Measurements from ENCODE around the gene EPS8L1.

The EPS8L1 gene

GRCh38 chr19:55080968-55081769 lies 5.5 kb downstream of the EPS8L1 start:
- Mint-ChIP-seq H3K4me1 (peaks cover 32% of the 10 kb centered on the region), H3K27me3 (peaks cover 82% of the 10 kb centered on the region), H3K27ac (peak overlapping the region; percentile 81), H3K36me3 (peaks cover 14% of the 10 kb centered on the region), H3K4me3 (peak overlapping the region; percentile 78), H3K9me3 (peaks cover 6% of the 10 kb centered on the region)
- DNase-seq = peak; percentile 97
- CTCF ChIA-PET = interaction anchor here (1.1 kb wide), 1 partner anchor 200 kb away, joined by 3 read pairs; no protein-coding TSS in a partner anchor

- Mint-ChIP-seq H3K9me3 (peaks cover 6% of the 10 kb centered on the region), H3K27me3 (peaks cover 84% of the 10 kb centered on the region), H3K4me1 (peaks cover 32% of the 10 kb centered on the region), H3K4me3 (peak overlapping the region; percentile 78), H3K27ac (peak overlapping the region; percentile 62), H3K36me3 (peaks cover 14% of the 10 kb centered on the region)
- DNase-seq = no peak
- CTCF ChIA-PET = no interaction called here
Observed at GRCh38 chr19:55081770-55082019, 6.0 kb downstream of the EPS8L1 start.

- Mint-ChIP-seq H3K27me3 (peaks cover 90% of the 10 kb centered on the region), H3K27ac (peak overlapping the region; percentile 59), H3K4me1 (peaks cover 35% of the 10 kb centered on the region), H3K36me3 (peaks cover 14% of the 10 kb centered on the region), H3K4me3 (peak overlapping the region; percentile 47), H3K9me3 (peaks cover 6% of the 10 kb centered on the region)
- peak; percentile 60 for DNase-seq
- CTCF ChIA-PET = no interaction called here
Observed at GRCh38 chr19:55082020-55082851, 6.6 kb downstream of the EPS8L1 start.

- H3K27me3 Mint-ChIP-seq = peaks cover 95% of the 10 kb centered on the region
- peaks cover 18% of the 10 kb centered on the region for H3K36me3 Mint-ChIP-seq
- peaks cover 45% of the 10 kb centered on the region for H3K4me1 Mint-ChIP-seq
- CTCF ChIA-PET = no interaction called here
- peak overlapping the region; percentile 3 for H3K27ac Mint-ChIP-seq
- H3K4me3 Mint-ChIP-seq = peak overlapping the region; percentile 42
- H3K9me3 Mint-ChIP-seq = peaks cover 6% of the 10 kb centered on the region
- DNase-seq = no peak
Observed at GRCh38 chr19:55083004-55083850, 7.6 kb downstream of the EPS8L1 start.

- Mint-ChIP-seq H3K4me3 (no peak overlapping the region), H3K27ac (no peak overlapping the region), H3K36me3 (peaks cover 19% of the 10 kb centered on the region), H3K9me3 (peaks cover 3% of the 10 kb centered on the region), H3K27me3 (peaks cover 100% of the 10 kb centered on the region), H3K4me1 (peaks cover 47% of the 10 kb centered on the region)
- CTCF ChIA-PET = no interaction called here
- DNase-seq = no peak
Observed at GRCh38 chr19:55084416-55084815, 8.7 kb downstream of the EPS8L1 start.

GRCh38 chr19:55085923-55086715 lies 10.4 kb downstream of the EPS8L1 start:
- H3K27me3 Mint-ChIP-seq = peaks cover 83% of the 10 kb centered on the region
- H3K4me3 Mint-ChIP-seq = no peak overlapping the region
- peaks cover 33% of the 10 kb centered on the region for H3K4me1 Mint-ChIP-seq
- CTCF ChIA-PET = no interaction called here
- no peak for DNase-seq
- H3K36me3 Mint-ChIP-seq = peaks cover 26% of the 10 kb centered on the region
- peaks cover 2% of the 10 kb centered on the region for H3K9me3 Mint-ChIP-seq
- H3K27ac Mint-ChIP-seq = no peak overlapping the region

- Mint-ChIP-seq H3K27me3 (peaks cover 75% of the 10 kb centered on the region), H3K9me3 (peaks cover 2% of the 10 kb centered on the region), H3K4me1 (peaks cover 28% of the 10 kb centered on the region), H3K27ac (no peak overlapping the region), H3K36me3 (peaks cover 26% of the 10 kb centered on the region), H3K4me3 (peak overlapping the region; percentile 43)
- peak; percentile 74 for DNase-seq
- CTCF ChIA-PET = interaction anchor here (1.6 kb wide), 1 partner anchor 206 kb away, joined by 5 read pairs; no protein-coding TSS in a partner anchor
Observed at GRCh38 chr19:55086730-55087541, 11.3 kb downstream of the EPS8L1 start.

GRCh38 chr19:55087542-55087901 lies 11.9 kb downstream of the EPS8L1 start:
- H3K27ac Mint-ChIP-seq = no peak overlapping the region
- peak overlapping the region; percentile 43 for H3K4me3 Mint-ChIP-seq
- DNase-seq = no peak
- H3K9me3 Mint-ChIP-seq = peaks cover 1% of the 10 kb centered on the region
- H3K27me3 Mint-ChIP-seq = peaks cover 69% of the 10 kb centered on the region
- H3K4me1 Mint-ChIP-seq = peaks cover 22% of the 10 kb centered on the region
- H3K36me3 Mint-ChIP-seq = peaks cover 25% of the 10 kb centered on the region
- CTCF ChIA-PET = interaction anchor here (0.7 to 1.6 kb wide), 5 partner anchors 12 to 538 kb away, joined by 3 to 7 read pairs (median 3); no protein-coding TSS in a partner anchor

GRCh38 chr19:55088021-55088451 lies 12.4 kb downstream of the EPS8L1 start:
- CTCF ChIA-PET = interaction anchor here (0.7 to 2.1 kb wide), 10 partner anchors 11 to 538 kb away, joined by 3 to 8 read pairs (median 4); partner anchors contain the start of gene PPP1R12C
- H3K27me3 Mint-ChIP-seq = peaks cover 64% of the 10 kb centered on the region
- H3K4me3 Mint-ChIP-seq = no peak overlapping the region
- DNase-seq = no peak
- peaks cover 20% of the 10 kb centered on the region for H3K4me1 Mint-ChIP-seq
- peaks cover 22% of the 10 kb centered on the region for H3K36me3 Mint-ChIP-seq
- H3K9me3 Mint-ChIP-seq = no peaks in the 10 kb centered on the region
- H3K27ac Mint-ChIP-seq = peak overlapping the region; percentile 80

- H3K4me1 Mint-ChIP-seq = peaks cover 20% of the 10 kb centered on the region
- peak; percentile 85 for DNase-seq
- H3K27me3 Mint-ChIP-seq = peaks cover 57% of the 10 kb centered on the region
- peak overlapping the region; percentile 80 for H3K27ac Mint-ChIP-seq
- peaks cover 22% of the 10 kb centered on the region for H3K36me3 Mint-ChIP-seq
- peak overlapping the region; percentile 54 for H3K4me3 Mint-ChIP-seq
- CTCF ChIA-PET = interaction anchor here (0.6 to 2.1 kb wide), 13 partner anchors 9 to 537 kb away, joined by 3 to 8 read pairs (median 4); partner anchors contain the start of gene PPP1R12C
- H3K9me3 Mint-ChIP-seq = no peaks in the 10 kb centered on the region
Observed at GRCh38 chr19:55088543-55089341, 13.1 kb downstream of the EPS8L1 start.

- Mint-ChIP-seq H3K4me3 (no peak overlapping the region), H3K9me3 (no peaks in the 10 kb centered on the region), H3K4me1 (peaks cover 20% of the 10 kb centered on the region), H3K36me3 (peaks cover 20% of the 10 kb centered on the region), H3K27me3 (peaks cover 50% of the 10 kb centered on the region), H3K27ac (no peak overlapping the region)
- CTCF ChIA-PET = interaction anchor here (0.7 to 2.1 kb wide), 7 partner anchors 9 to 208 kb away, joined by 3 to 8 read pairs (median 4); partner anchors contain the start of gene PPP1R12C
- DNase-seq = no peak
Observed at GRCh38 chr19:55089342-55089944, 13.8 kb downstream of the EPS8L1 start.

Measured in activated naive CD4-positive, alpha-beta T cell treated with anti-CD3 and anti-CD28 coated beads, Interleukin-2, amount 10 ng/mL, durations not matched to agents 7 days and 5 days (primary cell).